K562 (cell line): Measurements from ENCODE around the gene KCNAB1. TPM values are rescaled to one million over a fixed set of nuclear protein-coding genes. Genes with fewer than 3 reads are reported as not detected.

Source experiments
- ARID1B ChIP-seq: fragments of 450-650 bp; IDR thresholded peaks from 2 replicates; pipeline ENCODE4 v1.6.1; 2016; ENCODE audit warnings: antibody characterized with exemption, mild to moderate bottlenecking, inconsistent platforms
- ATF3 ChIP-seq, 2 experiments: fragments of 450-650 bp in 1 of 2; sonication (generic) in 1 of 2; formaldehyde crosslinking in 1 of 2; IDR thresholded peaks in 1 of 2; conservative IDR thresholded peaks in 1 of 2; 2 replicates each; pipeline versions ENCODE4 v1.6.1 to v1.8.1; 2016 to 2023; ENCODE audit warnings: mild to moderate bottlenecking in 2 of 2, moderate library complexity in 2 of 2, inconsistent platforms in 1 of 2, missing genetic modification reagents in 1 of 2
- ATF7 ChIP-seq: fragments of 450-650 bp; IDR thresholded peaks from 2 replicates; pipeline ENCODE4 v1.7.1; 2014; ENCODE audit warnings: mild to moderate bottlenecking, moderate library complexity
- CEBPG ChIP-seq, 3 experiments: fragments of 200-800 bp in 1 of 3; sonication (Bioruptor generic) in 1 of 3; sonication (generic) in 1 of 3; formaldehyde crosslinking in 1 of 3; IDR thresholded peaks in 2 of 3; conservative IDR thresholded peaks in 1 of 3; 2 replicates each; pipeline versions ENCODE4 v1.6.1 to v1.8.0; 2016 to 2022; ENCODE audit warnings: missing compliant biosample characterization in 2 of 3, missing genetic modification characterization in 2 of 3, mild to moderate bottlenecking in 1 of 3, missing genetic modification reagents in 1 of 3
- COPS2 ChIP-seq: fragments of 450-650 bp; conservative IDR thresholded peaks from 2 replicates; pipeline ENCODE4 v1.6.1; 2016; ENCODE audit warnings: mild to moderate bottlenecking, moderate library complexity
- FOSL1 ChIP-seq: fragments of 200-800 bp; sonication (Bioruptor generic); conservative IDR thresholded peaks from 2 replicates; pipeline ENCODE4 v1.6.1; 2016; ENCODE audit warnings: missing genetic modification characterization, missing compliant biosample characterization
- HOMEZ ChIP-seq: fragments of 250-450 bp; sonication (Bioruptor Pico); IDR thresholded peaks from 2 replicates; pipeline ENCODE4 v1.4.0; 2020; ENCODE audit warnings: mild to moderate bottlenecking, moderate library complexity
- NKRF ChIP-seq: fragments of 450-650 bp; IDR thresholded peaks from 2 replicates; pipeline ENCODE4 v1.6.1; 2016; ENCODE audit warnings: borderline replicate concordance
- POLR2AphosphoS5 ChIP-seq: IDR thresholded peaks from 2 replicates; pipeline ENCODE4 v1.6.1; 2011; ENCODE audit warnings: mild to moderate bottlenecking, low read depth, low read length, moderate library complexity; ENCODE audit not compliant: control insufficient read depth, insufficient read depth
- RB1 ChIP-seq: fragments of 450-650 bp; IDR thresholded peaks from 2 replicates; pipeline ENCODE4 v1.6.1; 2017; ENCODE audit warnings: low read depth, mild to moderate bottlenecking
- REST ChIP-seq, 2 experiments: fragments of 450-650 bp; formaldehyde crosslinking in 1 of 2; IDR thresholded peaks; 2 replicates each; pipeline versions ENCODE4 v1.4.0 to v1.6.1; 2014 to 2020; ENCODE audit warnings: mild to moderate bottlenecking in 2 of 2, borderline replicate concordance in 1 of 2, low read depth in 1 of 2
- TRIM24 ChIP-seq, 2 experiments: fragments of 450-650 bp; IDR thresholded peaks; 2 replicates each; pipeline ENCODE4 v1.6.1; 2016
- ZNF780A ChIP-seq: fragments of 250-450 bp; sonication (Bioruptor Pico); IDR thresholded peaks from 2 replicates; pipeline ENCODE4 v1.5.0; 2021; ENCODE audit warnings: mild to moderate bottlenecking
- polyA plus RNA-seq, 8 experiments: library from polyadenylated mRNA; depleted of rRNA in 4 of 8; stranded (reverse) in 5 of 8; unstranded in 3 of 8; fragments of >200 nt; fragmentation: Nextera tagmentation in 2 of 8; fragmentation: Illumina TruSeq in 1 of 8; extraction: Ambion mirVana in 2 of 8; extraction: Trizol in 1 of 8; gene quantifications; 2 replicates each; pipeline versions ENCODE4 v1.2.1 to v1.2.3, GENCODE V29; 2011 to 2014; ENCODE audit warnings: inconsistent platforms in 1 of 8, missing spikeins in 1 of 8
- total RNA-seq, 7 experiments: library from RNA; depleted of rRNA in 6 of 7; stranded (reverse); fragments of >200 nt in 6 of 7; fragmentation: Illumina TruSeq in 2 of 7; extraction: Trizol in 2 of 7; gene quantifications; 2 replicates each; pipeline versions ENCODE4 v1.2.1 to v1.2.3, GENCODE V29; 2011 to 2021; ENCODE audit warnings: low replicate concordance in 1 of 7

KCNAB1 gene
- total and polyA plus RNA-seq, 9 of the 15 experiments (the other 6 are each of a cell fraction or from before 2014, with no cell fraction given), result 0.14 to 1.2 (median 0.51) TPM

GRCh38 chr3:156535162-156535627, 414.8 kb downstream of the KCNAB1 start (continued):
- TF ChIP-seq HOMEZ, result no peak
- TF ChIP-seq ATF3 (IDR thresholded peaks at IDR 0.05), result peak; percentile 94
- TF ChIP-seq ATF3 (CRISPR knock-in tag; conservative IDR thresholded peaks at IDR 0.05), result peak; percentile 66; the same call in 1 of the 2 replicates
- TF ChIP-seq ZNF780A (CRISPR knock-in tag), result no peak
- peak; percentile 42; the same call in 1 of the 2 replicates for TF ChIP-seq ARID1B
- TF ChIP-seq POLR2AphosphoS5, result 0 out of 2 replicates have a peak, but pooled peaks have one; percentile 14
- peak; percentile 53; the same call in 1 of the 2 replicates for TF ChIP-seq REST (IDR thresholded peaks at IDR 0.05; ENCODE audit: borderline replicate concordance)
- TF ChIP-seq REST (CRISPR knock-in tag; IDR thresholded peaks at IDR 0.05; ENCODE audit: low read depth), result no peak
- TF ChIP-seq RB1, result 0 out of 2 replicates have a peak, but pooled peaks have one; percentile 13
- no peak for TF ChIP-seq COPS2
- TF ChIP-seq CEBPG (CRISPR knock-in tag; IDR thresholded peaks at IDR 0.05), result no peak
- TF ChIP-seq CEBPG (tag; conservative IDR thresholded peaks at IDR 0.05 in 1 of 2, IDR thresholded peaks at IDR 0.05 in 1 of 2), result peak in 1 of 2 experiments; percentile 65; a peak in 1 of 4 replicates
- TF ChIP-seq ATF7, result peak; percentile 88
- peak in 1 of 2 experiments; percentile 43; a peak in 1 of 4 replicates for TF ChIP-seq TRIM24 (IDR thresholded peaks at IDR 0.05)
- TF ChIP-seq FOSL1 (tag), result peak; percentile 77
- TF ChIP-seq NKRF, result no peak
